GM12878 (cell line): ENCODE data around the gene GTPBP4. TPM values are rescaled to one million over a fixed set of nuclear protein-coding genes. Genes with fewer than 3 reads are reported as not detected.

Experiments used
- ATAC-seq: fragments of 200-7000 bp; cut with Tn5 transposase; 3 replicates; pipeline ENCODE4 v1.9.1; 2020; ENCODE audit warnings: mild to moderate bottlenecking, moderate library complexity
- BruUV-seq: library from RNA; stranded (reverse); fragments of 400-500 nt; replicated peaks from 2 replicates; lab custom pipeline; 2021; lab: Mats Ljungman, UMichigan
- CTCF ChIA-PET: fragments of 300-600 bp; sonication (Branson Sonifier 250); formaldehyde crosslinking; extraction: SDS; loops from one replicate; lab custom pipeline; 2021; ENCODE audit warnings: inconsistent platforms; lab: Yijun Ruan, JAX
- POLR2A ChIA-PET: fragments of 350-600 bp; formaldehyde crosslinking; extraction: SDS; loops from one replicate; lab custom pipeline; 2021; ENCODE audit warnings: inconsistent platforms; lab: Charles Lee
- RAD21 ChIA-PET: fragments of 300-600 bp; sonication (Branson Sonifier 250); formaldehyde crosslinking; loops from one replicate; lab custom pipeline; 2023; ENCODE audit warnings: antibody characterized with exemption; ENCODE audit not compliant: unreplicated experiment; lab: Charles Lee
- SMC1A ChIA-PET: fragments of 300-600 bp; sonication (Branson Sonifier 250); formaldehyde crosslinking; loops from one replicate; lab custom pipeline; 2023; ENCODE audit not compliant: unreplicated experiment, uncharacterized antibody; lab: Charles Lee
- DNase-seq: peaks from one replicate; pipeline ENCODE4 v3.0.0-alpha.2; 2011; ENCODE audit warnings: low read depth, low spot score
- FAIRE-seq: peaks from 3 replicates; lab custom pipeline; 2011; peaks lifted over from hg19 to GRCh38; lab: Jason Lieb, UNC
- H2AFZ ChIP-seq: 2 replicates; pipeline ENCODE4 v1.6.0; 2011; ENCODE audit warnings: low read depth, low read length, control low read depth; ENCODE audit not compliant: control insufficient read depth
- H3K27ac ChIP-seq: 2 replicates; pipeline ENCODE4 v1.5.1; 2011; ENCODE audit warnings: control low read depth; ENCODE audit not compliant: control insufficient read depth, insufficient read depth
- H3K27me3 ChIP-seq, 2 experiments: replicated peaks in 1 of 2; 2 replicates each; pipeline versions ENCODE4 v1.6.0 to v1.6.1; 2011; ENCODE audit warnings: low read length in 1 of 2; ENCODE audit not compliant: control insufficient read depth in 2 of 2, insufficient read depth in 2 of 2
- H3K36me3 ChIP-seq, 2 experiments: 2 replicates each; pipeline ENCODE4 v1.5.1; 2011; ENCODE audit warnings: low read length in 1 of 2; ENCODE audit not compliant: control insufficient read depth in 2 of 2, insufficient read depth in 2 of 2
- H3K4me1 ChIP-seq: 2 replicates; pipeline ENCODE4 v1.6.1; 2011; ENCODE audit warnings: mild to moderate bottlenecking, low read length, moderate library complexity, mixed read lengths; ENCODE audit not compliant: control insufficient read depth, insufficient read depth
- H3K4me2 ChIP-seq: 2 replicates; pipeline ENCODE4 v1.6.0; 2011; ENCODE audit warnings: control low read depth; ENCODE audit not compliant: control insufficient read depth, insufficient read depth
- H3K4me3 ChIP-seq: fragments of 200-600 bp; sonication (generic); 2 replicates; pipeline ENCODE4 v1.5.1; 2016
- H3K79me2 ChIP-seq: 2 replicates; pipeline ENCODE4 v1.6.0; 2011; ENCODE audit warnings: low read length; ENCODE audit not compliant: control insufficient read depth, insufficient read depth
- H3K9ac ChIP-seq: 2 replicates; pipeline ENCODE4 v1.8.0; 2011; ENCODE audit warnings: low read length, control low read depth, mixed read lengths; ENCODE audit not compliant: control insufficient read depth, insufficient read depth
- H3K9me3 ChIP-seq: replicated peaks from 3 replicates; pipeline ENCODE4 v1.5.1; 2011; ENCODE audit warnings: mild to moderate bottlenecking, low read length; ENCODE audit not compliant: control insufficient read depth, insufficient read depth
- H4K20me1 ChIP-seq: 2 replicates; pipeline ENCODE4 v1.6.0; 2011; ENCODE audit not compliant: control insufficient read depth, insufficient read depth
- BACH1 ChIP-seq: fragments of 450-650 bp; IDR thresholded peaks from 2 replicates; pipeline ENCODE4 v1.6.1; 2017; ENCODE audit warnings: mild to moderate bottlenecking, borderline replicate concordance
- BHLHE40 ChIP-seq, 2 experiments: fragments of 450-650 bp in 1 of 2; IDR thresholded peaks; 2 replicates each; pipeline ENCODE4 v1.6.1; 2011 to 2017; ENCODE audit warnings: low read depth in 2 of 2, borderline replicate concordance in 1 of 2, improper control_type of control experiment in 1 of 2, low read length in 1 of 2, mild to moderate bottlenecking in 1 of 2
- EED ChIP-seq: sonication (generic); IDR thresholded peaks from 2 replicates; pipeline ENCODE4 v1.6.1; 2016; ENCODE audit warnings: antibody characterized with exemption, low read depth
- IKZF1 ChIP-seq: fragments of 450-650 bp; conservative IDR thresholded peaks from 2 replicates; pipeline ENCODE4 v1.6.1; 2017; ENCODE audit warnings: antibody characterized with exemption, mild to moderate bottlenecking
- IKZF2 ChIP-seq, 2 experiments: fragments of 450-650 bp; IDR thresholded peaks; 2 replicates each; pipeline ENCODE4 v1.6.1; 2017; ENCODE audit warnings: mild to moderate bottlenecking in 2 of 2, moderate library complexity in 2 of 2
- MTA2 ChIP-seq: fragments of 450-650 bp; IDR thresholded peaks from 2 replicates; pipeline ENCODE4 v1.6.1; 2016; ENCODE audit warnings: low read depth, mild to moderate bottlenecking, moderate library complexity
- POLR2A ChIP-seq: IDR thresholded peaks from 2 replicates; pipeline ENCODE4 v1.6.1; 2011; ENCODE audit warnings: low read depth, mild to moderate bottlenecking, low read length
- RAD51 ChIP-seq: fragments of 450-650 bp; IDR thresholded peaks from 2 replicates; pipeline ENCODE4 v1.6.1; 2016; ENCODE audit warnings: moderate library complexity, mild to moderate bottlenecking, inconsistent platforms
- RUNX3 ChIP-seq: IDR thresholded peaks from 2 replicates; pipeline ENCODE4 v1.6.1; 2012; ENCODE audit warnings: low read length, inconsistent platforms
- SMAD5 ChIP-seq: IDR thresholded peaks from 2 replicates; pipeline ENCODE4 v1.6.1; 2016; ENCODE audit warnings: antibody characterized with exemption, low read depth
- SPI1 ChIP-seq: IDR thresholded peaks from 2 replicates; pipeline ENCODE4 v1.6.1; 2011; ENCODE audit warnings: low read depth, mild to moderate bottlenecking, low read length, moderate library complexity, borderline replicate concordance; ENCODE audit not compliant: insufficient read depth
- SUZ12 ChIP-seq: fragments of 200-600 bp; sonication (generic); IDR thresholded peaks from one replicate; pipeline ENCODE4 v1.6.1; 2018; ENCODE audit warnings: antibody characterized with exemption, mild to moderate bottlenecking; ENCODE audit not compliant: unreplicated experiment
- YY1 ChIP-seq: IDR thresholded peaks from 2 replicates; pipeline ENCODE4 v1.6.1; 2011; ENCODE audit warnings: low read depth, mild to moderate bottlenecking, low read length
- ZNF207 ChIP-seq: fragments of 450-650 bp; IDR thresholded peaks from 2 replicates; pipeline ENCODE4 v1.6.1; 2014; ENCODE audit warnings: antibody characterized with exemption, mild to moderate bottlenecking, borderline replicate concordance
- ZNF24 ChIP-seq: fragments of 450-650 bp; IDR thresholded peaks from 2 replicates; pipeline ENCODE4 v1.6.1; 2017; ENCODE audit warnings: antibody characterized with exemption, mild to moderate bottlenecking
- WGBS: methylation state at CpG from one replicate; pipeline ENCODE4 v1.1.6; 2016; ENCODE audit warnings: low lambda C conversion rate; ENCODE audit not compliant: insufficient replicate concordance, insufficient coverage; ENCODE audit errors: missing lambda C conversion rate; 5-methylcytosine and 5-hydroxymethylcytosine counted together
- in situ Hi-C: fragments of 300-500 bp; cut with MboI; formaldehyde crosslinking; loops from 9 replicates; pipeline ENCODE4 v1.14.3; 2018; ENCODE audit warnings: mixed read lengths
- intact Hi-C: fragments of 100-400 bp; cut with micrococcal nuclease; formaldehyde crosslinking; loops from one replicate; pipeline ENCODE4 v1.14.2; 2022; ENCODE audit not compliant: unreplicated experiment
- polyA plus RNA-seq, 11 experiments: library from polyadenylated mRNA; depleted of rRNA in 4 of 11; unstranded in 6 of 11; stranded (reverse) in 5 of 11; fragments of >200 nt; fragmentation: Nextera tagmentation in 4 of 11; fragmentation: Illumina TruSeq in 1 of 11; extraction: Ambion mirVana in 4 of 11; extraction: Trizol in 1 of 11; gene quantifications; 1 replicate in 1 of 11; 2 replicates in 10 of 11; pipeline versions ENCODE4 v1.2.1 to v1.2.3, GENCODE V29; 2011 to 2016; ENCODE audit warnings: inconsistent platforms in 2 of 11, missing spikeins in 2 of 11, low read depth in 1 of 11
- total RNA-seq, 4 experiments: library from RNA; depleted of rRNA in 3 of 4; stranded (reverse); fragments of >200 nt in 3 of 4; fragmentation: Illumina TruSeq in 1 of 4; extraction: Trizol in 1 of 4; gene quantifications; 2 replicates each; pipeline versions ENCODE4 v1.2.1 to v1.2.3, GENCODE V29; 2013 to 2021
- TF ChIP-seq, protein P1 (sequence below): fragments of 450-650 bp; IDR thresholded peaks from 2 replicates; pipeline ENCODE4 v1.6.1; 2016; ENCODE audit warnings: mild to moderate bottlenecking

Gene GTPBP4
- total and polyA plus RNA-seq, 10 of the 15 experiments (the other 5 are each of a cell fraction or from before 2014, with no cell fraction given), result 58.5 to 118 (median 71.4) TPM

DNA sequence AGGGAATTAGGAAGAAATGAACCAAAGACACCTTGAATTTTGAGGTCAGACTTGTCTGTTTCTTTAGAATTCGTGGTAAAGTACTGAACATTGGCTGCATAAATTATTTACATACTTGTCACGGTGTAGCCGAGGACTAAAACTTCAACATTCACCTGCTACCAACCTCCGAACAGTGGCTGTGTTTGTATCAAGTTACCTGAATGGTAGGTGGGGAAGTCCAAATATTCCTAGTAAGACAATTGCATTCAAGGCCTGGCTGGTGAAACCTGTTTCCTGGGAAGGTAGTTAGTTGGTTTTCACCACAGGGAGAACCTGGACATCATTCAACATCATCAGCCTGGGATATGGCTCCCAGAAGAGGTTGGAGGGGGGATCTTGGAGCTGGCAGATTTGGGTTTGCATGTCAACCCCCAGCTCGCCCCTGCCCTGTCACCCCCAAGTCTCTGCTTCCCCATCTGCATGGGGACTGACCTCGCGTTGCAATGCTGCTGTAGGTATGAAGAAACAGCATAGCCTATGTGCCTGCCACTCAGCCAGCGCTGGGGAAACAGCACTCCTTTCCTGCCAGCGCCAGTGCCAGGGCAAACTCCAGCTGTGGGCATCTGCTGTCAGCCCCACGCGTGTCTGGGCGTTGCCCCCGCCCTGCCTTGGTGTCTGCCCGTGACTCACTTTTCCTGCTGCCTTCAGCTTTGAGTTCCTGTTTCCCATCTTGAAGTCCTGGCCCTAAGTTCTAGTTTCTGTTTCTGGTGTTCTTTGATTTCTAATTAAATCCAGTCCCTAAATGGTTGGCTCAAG lies 44.0 kb upstream of the GTPBP4 start:
- H3K27ac ChIP-seq, result peak overlapping the region; percentile 39
- H3K4me2 ChIP-seq, result peak overlapping the region; percentile 97
- no peaks in the 10 kb centered on the region for H3K36me3 ChIP-seq
- H3K9ac ChIP-seq, result peak overlapping the region; percentile 56; the same call in 1 of the 2 replicates
- DNase-seq, result no peak
- intact Hi-C loops, result loop anchor here (1.0 kb wide), 1 partner anchor 28 kb away; no protein-coding TSS in a partner anchor
- H3K4me3 ChIP-seq, result peak overlapping the region; percentile 9; the same call in 1 of the 2 replicates
- H3K79me2 ChIP-seq, result no peaks in the 10 kb centered on the region
- no peaks in the 10 kb centered on the region for H3K27me3 ChIP-seq
- ChIA-PET SMC1A (interaction anchor here (0.9 to 1.6 kb wide), 4 partner anchors 13 to 116 kb away, joined by 3 to 7 read pairs (median 4); partner anchors contain the start of gene GTPBP4), CTCF (interaction anchor here (0.7 kb wide), 1 partner anchor 15 kb away, joined by 3 read pairs; no protein-coding TSS in a partner anchor), POLR2A (interaction anchor here (1.0 to 1.5 kb wide), 4 partner anchors 12 to 47 kb away, joined by 3 to 4 read pairs (median 3); no protein-coding TSS in a partner anchor), RAD21 (interaction anchor here (0.7 to 1.5 kb wide), 4 partner anchors 11 to 750 kb away, joined by 3 to 5 read pairs (median 4); partner anchors contain the start of gene LARP4B)
- peak; percentile 35 for FAIRE-seq
- H2AFZ ChIP-seq, result peak overlapping the region; percentile 45
- H4K20me1 ChIP-seq, result no peaks in the 10 kb centered on the region
- peaks cover 17% of the 10 kb centered on the region for H3K4me1 ChIP-seq
- peak; percentile 14 to 55; a peak in 2 of 4 replicates for TF ChIP-seq IKZF2 (IDR thresholded peaks at IDR 0.05)
- peak; percentile 57; the same call in 1 of the 2 replicates for TF ChIP-seq SPI1
- no peak for TF ChIP-seq RAD51
- 0 out of 2 replicates have a peak, but pooled peaks have one; percentile 19 for TF ChIP-seq EED
- TF ChIP-seq, protein P1, sequence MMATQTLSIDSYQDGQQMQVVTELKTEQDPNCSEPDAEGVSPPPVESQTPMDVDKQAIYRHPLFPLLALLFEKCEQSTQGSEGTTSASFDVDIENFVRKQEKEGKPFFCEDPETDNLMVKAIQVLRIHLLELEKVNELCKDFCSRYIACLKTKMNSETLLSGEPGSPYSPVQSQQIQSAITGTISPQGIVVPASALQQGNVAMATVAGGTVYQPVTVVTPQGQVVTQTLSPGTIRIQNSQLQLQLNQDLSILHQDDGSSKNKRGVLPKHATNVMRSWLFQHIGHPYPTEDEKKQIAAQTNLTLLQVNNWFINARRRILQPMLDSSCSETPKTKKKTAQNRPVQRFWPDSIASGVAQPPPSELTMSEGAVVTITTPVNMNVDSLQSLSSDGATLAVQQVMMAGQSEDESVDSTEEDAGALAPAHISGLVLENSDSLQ, result peak; percentile 52
- peak; percentile 39; the same call in 1 of the 2 replicates for TF ChIP-seq IKZF1
- TF ChIP-seq SUZ12, result no peak
- TF ChIP-seq BHLHE40 (IDR thresholded peaks at IDR 0.05; ENCODE audit: borderline replicate concordance in 1 of 2, low read depth in 2 of 2, low read length in 1 of 2), result peak; percentile 42 to 61; a peak in 2 of 4 replicates
- TF ChIP-seq RUNX3, result no peak; the same call in 1 of the 2 replicates
- no peak for TF ChIP-seq YY1
- TF ChIP-seq POLR2A, result peak; percentile 27; the same call in 1 of the 2 replicates
- 0 out of 2 replicates have a peak, but pooled peaks have one; percentile 49 for TF ChIP-seq BACH1
- no peak for TF ChIP-seq SMAD5
- 0 out of 2 replicates have a peak, but pooled peaks have one; percentile 9 for TF ChIP-seq MTA2
- peak; percentile 72; the same call in 1 of the 2 replicates for TF ChIP-seq ZNF24
- no peak for TF ChIP-seq ZNF207
- in situ Hi-C loops, result no loop called here
- ATAC-seq, result peak; percentile 77
- no peaks in the 10 kb centered on the region; the same call in 2 of the 3 replicates for H3K9me3 ChIP-seq
- whole genome bisulfite sequencing, result 11% methylated on average over 14 of the region's 14 CpGs
- no TSS peak for BruUV-seq
